HG02840 (cell line): ENCODE data around the gene UQCRC1.
"Not testable (repeated sequence)": the region's sequence is repeated elsewhere in the genome, so short reads cannot be mapped to it uniquely, and the experiment has no call there.

Experiments used
- ATAC-seq: cut with Tn5 transposase; IDR thresholded peaks from one replicate; pipeline ENCODE4 v1.9.1; 2021; ENCODE audit warnings: mild to moderate bottlenecking, moderate library complexity, moderate number of reproducible peaks; ENCODE audit not compliant: unreplicated experiment, low FRiP score

UQCRC1 gene

DNA sequence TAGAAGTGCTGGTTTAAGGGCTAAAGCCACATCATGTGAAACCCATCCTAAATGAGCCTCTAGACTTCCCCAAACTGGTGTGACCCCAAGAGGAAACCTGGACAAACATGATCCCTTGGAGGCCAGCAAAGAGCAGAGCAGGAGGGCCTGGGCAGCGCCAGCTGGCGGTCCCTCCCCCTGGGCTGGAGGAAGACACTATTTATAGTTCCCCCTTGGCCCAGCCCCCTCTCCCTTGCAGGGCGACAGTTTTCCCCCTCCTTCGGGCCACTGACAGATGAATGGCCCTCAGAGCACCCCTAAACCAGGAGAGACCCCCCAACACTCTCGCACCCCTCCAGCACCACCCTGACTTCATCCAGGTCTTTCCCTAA lies 48.8 kb downstream of the UQCRC1 start:
- ATAC-seq = no peak

DNA sequence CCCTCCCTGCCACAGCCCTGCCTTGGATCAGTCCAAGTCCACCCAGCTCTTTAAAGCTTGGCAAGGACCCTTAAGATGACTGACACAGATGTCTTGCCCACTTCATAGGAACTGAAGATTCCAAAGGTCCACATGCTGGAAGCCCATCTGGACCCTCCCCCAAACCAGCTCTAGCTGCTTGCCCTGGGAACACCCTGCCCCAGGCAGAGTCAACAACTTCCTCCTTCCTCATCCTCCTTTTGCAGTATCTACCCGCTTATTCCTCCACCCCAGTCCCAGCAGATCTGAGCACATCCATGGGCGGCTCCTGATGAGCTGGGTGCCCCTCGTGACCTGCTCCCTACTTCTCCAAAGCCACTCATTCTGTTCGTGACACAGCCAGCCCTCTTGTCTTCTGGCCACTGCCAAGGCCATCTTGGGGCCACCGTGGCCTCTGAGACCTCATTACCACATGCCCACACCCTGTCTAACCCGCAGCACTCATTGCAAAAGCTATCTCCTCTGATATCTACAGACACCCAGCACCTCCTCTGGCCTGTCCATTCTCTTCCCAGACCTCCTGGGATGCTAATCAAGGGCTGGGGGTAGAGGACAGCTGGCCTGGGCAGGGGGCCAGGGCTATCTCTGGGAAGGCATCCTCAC lies 50.8 kb downstream of the UQCRC1 start:
- no peak for ATAC-seq

DNA sequence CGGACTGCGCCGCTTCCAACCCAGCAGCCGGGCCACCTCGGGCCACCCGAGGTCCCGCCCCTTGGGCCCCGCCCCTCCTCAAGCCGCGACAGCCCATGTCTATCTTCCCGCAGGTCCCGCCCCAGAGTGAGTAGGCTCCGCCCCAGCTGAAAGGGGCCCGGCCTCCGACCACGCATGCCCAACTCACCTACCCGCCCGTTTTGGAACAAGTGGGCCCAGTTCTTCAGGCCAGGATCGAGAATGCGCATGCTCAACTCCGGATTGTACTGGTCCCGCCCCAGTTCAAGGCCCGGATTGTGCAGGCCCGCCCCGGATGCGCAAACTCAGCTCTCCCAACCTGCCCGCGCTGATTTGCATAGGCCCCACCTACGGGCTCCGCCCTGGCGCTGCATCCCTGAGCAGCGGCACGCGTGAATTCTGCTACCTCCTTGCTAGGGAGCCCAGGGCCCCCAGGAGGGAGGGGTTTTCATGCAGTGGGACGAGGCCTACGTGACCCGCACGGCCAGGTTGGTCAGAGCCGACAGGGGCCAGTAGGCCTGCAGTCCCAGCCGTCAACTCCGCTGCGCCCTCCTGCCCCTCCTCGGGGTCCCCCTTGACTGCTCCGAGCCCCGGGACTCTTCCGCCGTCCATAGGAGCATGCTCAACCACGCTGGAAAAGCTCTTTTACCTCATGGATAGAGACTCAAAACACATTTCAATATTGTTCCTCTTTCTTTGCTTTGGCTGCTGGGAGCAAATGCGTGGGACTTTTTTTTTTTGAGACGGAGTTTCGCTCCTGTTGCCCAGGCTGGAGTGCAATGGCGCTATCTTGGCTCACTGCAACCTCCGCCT lies 52.4 kb downstream of the UQCRC1 start, which contains the start of gene PFKFB4:
TSS of gene PFKFB4 (minus strand) at position 8 of the 831 bp plus-strand sequence. CDS start 26 bp downstream, outside the sequence.
- ATAC-seq = peak; percentile 90

DNA sequence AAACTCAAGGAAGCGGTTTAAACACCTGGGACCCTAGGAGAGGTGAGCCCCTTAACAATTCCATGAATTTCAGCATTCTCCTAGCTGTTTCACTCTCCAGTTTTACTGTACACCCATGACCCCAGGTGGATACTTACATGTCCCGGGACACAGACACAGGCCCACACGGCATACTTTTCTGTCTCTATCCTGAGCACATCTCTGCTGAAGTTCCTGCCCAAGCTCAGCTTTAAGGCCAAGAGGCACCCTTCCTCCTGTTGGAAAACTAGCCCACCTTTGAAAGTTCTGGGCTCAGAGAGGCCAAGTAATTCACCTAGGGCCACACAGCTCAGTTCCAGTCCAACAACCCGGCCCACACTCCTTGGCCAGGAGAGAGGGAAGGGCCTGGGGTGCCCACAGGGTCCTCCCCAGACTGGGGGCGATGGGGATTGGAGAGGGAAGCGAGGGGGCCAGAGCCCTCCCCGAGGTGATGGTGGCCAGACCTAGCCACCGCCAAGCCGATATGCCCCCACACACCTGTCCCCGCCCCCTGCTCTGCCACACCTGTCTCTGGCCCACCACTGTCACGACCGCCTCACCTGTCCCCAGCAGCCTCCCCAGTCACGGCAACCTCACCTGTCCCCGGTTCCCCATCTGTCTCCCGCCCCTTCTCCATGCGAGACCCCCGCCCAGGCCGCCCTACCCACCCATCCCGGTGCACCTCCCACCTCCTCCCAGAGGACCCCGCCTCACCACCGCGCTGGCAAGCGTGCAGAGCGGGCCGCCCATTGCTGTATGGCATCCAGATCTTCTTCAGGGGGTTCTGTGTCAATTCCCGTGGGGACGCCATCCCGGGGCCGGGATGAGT lies 53.3 kb downstream of the UQCRC1 start:
- no peak for ATAC-seq

DNA sequence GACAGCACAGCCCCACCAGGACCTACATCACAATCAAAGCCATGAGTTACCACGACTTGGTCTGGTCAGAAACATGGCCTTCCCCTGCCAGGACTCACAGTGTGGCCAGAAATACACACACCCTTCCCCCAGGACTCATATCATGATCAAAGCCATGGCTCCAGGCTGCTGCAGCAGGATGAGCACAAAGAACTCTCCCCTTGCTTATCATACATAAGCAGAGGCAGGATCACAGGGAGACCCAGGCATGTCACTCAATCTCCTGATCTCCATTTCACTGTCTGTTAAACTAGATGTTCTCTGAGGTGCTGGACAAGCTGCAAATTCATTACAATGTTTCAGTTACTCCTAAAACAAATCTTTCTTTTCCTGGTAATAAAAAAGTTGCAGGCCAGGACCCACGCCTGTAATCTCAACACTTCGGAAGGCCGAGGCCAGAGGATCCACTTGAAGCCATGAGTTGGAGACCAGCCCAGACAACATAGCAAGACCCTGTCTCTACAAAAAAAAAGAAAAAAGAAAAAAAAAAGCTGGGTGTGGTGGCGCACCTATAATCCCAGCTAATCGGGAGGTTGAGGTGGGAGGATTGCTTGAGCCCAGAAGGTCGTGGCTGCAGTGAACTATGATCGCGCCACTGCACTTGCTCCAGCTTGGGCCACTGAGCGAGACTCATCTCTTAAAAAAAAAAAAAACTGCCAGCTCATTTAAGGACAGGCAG lies 54.1 kb downstream of the UQCRC1 start:
- no peak for ATAC-seq

DNA sequence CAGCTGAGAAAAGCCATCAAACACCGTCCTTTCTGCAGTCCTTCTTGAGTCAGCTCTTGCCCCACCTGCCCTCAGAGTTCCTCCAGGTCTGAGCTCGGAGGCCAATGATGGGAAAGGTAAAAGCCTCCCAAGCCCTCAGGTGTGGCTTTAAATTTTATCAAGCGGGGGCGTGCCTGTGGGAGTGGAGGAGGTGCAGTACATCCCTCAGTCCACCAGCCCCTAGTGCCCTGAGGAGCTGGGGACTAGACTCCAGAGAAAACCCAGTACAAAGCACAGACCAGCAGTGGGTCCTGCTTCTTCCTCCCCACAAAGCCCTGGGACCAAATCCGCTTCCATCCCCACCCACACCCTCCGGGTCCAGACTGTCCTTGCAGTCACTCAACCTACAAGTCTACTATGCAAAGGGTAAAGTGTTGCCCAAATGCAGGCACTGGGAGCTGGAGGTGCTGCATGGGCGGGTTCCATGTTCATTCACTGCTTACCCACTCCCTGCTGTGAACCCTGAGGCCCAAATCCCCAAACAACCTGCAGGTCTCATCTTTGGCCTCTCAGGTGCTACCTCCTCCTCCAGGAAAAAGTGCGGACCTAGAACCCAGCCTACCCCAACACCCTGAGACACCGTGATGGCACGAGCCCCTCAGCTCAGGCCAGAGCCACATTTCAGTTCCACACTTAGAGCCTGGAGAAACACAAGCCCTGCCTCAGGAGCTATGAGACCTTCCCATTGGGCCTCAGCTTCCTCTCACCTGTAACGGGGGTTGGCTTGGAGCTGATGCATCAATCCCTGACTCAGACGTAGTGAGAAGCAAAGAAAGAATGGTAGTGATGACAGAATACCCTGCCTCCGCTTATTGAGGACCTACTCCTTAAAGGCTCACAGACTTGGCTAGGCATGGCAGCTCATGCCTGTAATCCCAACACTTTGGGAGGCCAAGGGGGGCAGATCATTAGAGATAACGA lies 55.3 kb downstream of the UQCRC1 start:
- no peak for ATAC-seq

DNA sequence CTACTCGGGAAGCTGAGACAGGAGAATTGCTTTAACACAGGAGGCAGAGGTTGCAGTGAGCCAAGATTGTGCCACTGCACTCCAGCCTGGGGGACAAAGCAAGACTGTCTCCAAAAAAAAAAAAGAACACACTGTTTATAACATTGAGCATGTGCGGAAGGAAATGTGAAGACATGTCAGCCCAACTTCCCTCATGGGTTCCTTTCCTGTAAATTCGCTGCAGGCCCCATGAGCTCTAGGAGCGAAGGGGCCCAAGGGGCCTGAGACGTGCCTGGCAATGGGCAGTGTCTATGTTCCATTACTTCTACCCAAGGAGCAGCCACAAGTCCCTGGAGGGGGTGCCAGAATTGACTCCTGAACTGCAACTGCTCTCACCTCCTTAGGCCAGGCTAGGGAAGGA lies 56.1 kb downstream of the UQCRC1 start:
- ATAC-seq = no peak

DNA sequence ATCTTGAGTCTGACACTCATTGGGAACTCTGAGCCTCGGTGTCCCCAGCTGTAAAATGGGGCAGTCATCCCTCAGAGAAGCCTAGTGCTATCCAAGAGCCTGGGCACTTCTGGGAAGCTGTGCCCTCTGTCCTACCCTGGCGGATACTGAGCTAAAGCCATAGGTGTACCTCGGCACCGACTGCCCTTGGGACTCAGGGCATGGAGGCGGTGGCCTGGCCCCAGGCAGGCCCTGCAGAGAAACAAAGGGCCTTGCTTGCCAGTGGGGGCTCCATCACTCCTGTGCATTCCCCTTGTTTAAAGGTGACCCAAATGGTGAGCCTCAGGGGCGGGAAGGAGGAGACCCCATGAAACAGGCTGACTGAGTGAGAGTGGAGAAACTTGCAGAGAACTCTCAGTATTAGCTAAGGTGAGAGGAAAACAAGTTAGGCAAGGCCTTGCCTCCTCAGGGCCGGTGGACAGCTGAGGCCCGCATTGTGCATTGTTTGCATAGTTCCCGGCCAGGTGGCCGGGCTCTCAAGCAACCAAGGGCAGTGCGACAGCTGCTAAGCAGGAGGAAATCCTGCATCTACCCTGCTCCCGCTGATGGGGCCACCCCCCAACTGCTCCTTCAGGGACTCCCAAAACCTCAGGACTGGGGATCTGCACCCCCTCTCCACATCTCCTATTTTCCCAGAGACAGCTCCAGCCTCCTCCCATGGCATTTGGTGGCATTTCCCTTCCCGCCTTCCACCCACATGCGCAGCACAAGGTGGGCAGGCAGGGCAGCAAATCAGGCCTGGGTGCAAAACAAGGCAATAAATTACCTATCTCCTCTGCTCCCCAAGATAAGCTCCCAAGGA lies 57.1 kb downstream of the UQCRC1 start:
- ATAC-seq = no peak

DNA sequence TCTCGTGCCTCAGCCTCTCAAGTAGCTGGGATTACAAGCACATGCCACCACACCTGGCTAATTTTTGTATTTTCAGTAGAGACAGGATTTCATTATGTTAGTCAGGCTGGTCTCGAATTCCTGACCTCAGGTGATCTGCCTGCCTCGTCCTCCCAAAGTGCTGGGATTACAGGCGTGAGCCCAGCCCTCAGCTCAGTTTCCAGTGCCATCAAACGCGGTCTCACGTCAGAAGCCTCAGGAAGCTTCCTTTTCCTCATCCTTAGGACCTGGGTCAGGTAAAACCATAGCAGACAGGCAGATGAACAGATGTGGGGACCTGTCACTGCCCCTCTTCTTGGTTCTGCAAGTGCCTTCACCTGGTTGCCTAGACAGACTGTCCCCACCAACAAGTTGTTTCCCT lies 57.8 kb downstream of the UQCRC1 start:
- ATAC-seq = not testable (repeated sequence)
